D721Med (cell line): ENCODE results near the gene PHACTR1.

Source experiments
- DNase-seq: peaks from one replicate; pipeline ENCODE4 v3.0.0; 2011; ENCODE audit warnings: low spot score; ENCODE audit not compliant: insufficient read length
- FAIRE-seq: peaks from 2 replicates; lab custom pipeline; 2011; peaks lifted over from hg19 to GRCh38; lab: Jason Lieb, UNC
- TF ChIP-seq, protein P1 (sequence below): IDR thresholded peaks from 2 replicates; pipeline ENCODE4 v1.5.1; 2012; ENCODE audit warnings: mild to moderate bottlenecking, control low read depth; ENCODE audit not compliant: insufficient read depth; ENCODE audit errors: missing control alignments

Gene PHACTR1

DNA sequence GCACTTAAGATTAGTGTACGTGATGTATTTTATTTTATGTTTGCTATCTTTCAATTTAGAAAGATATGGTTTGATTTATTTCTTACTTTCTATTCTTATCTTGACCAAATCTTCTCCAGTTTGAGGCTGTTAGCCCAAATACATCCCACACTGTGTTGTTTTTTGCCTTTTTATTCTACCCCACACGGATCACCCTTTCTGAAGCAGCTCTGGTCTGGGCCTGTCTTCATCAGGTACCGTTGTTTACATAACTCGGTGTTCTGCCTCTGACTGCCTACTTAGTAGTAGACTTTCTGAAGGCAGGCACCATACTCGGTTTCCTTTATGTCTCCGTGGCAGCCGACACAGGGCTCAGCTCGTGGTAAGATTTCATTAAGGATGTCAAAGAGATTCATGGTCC, 95.0 kb downstream of the PHACTR1 start:
- TF ChIP-seq, protein P1, sequence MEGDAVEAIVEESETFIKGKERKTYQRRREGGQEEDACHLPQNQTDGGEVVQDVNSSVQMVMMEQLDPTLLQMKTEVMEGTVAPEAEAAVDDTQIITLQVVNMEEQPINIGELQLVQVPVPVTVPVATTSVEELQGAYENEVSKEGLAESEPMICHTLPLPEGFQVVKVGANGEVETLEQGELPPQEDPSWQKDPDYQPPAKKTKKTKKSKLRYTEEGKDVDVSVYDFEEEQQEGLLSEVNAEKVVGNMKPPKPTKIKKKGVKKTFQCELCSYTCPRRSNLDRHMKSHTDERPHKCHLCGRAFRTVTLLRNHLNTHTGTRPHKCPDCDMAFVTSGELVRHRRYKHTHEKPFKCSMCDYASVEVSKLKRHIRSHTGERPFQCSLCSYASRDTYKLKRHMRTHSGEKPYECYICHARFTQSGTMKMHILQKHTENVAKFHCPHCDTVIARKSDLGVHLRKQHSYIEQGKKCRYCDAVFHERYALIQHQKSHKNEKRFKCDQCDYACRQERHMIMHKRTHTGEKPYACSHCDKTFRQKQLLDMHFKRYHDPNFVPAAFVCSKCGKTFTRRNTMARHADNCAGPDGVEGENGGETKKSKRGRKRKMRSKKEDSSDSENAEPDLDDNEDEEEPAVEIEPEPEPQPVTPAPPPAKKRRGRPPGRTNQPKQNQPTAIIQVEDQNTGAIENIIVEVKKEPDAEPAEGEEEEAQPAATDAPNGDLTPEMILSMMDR, result no peak

DNA sequence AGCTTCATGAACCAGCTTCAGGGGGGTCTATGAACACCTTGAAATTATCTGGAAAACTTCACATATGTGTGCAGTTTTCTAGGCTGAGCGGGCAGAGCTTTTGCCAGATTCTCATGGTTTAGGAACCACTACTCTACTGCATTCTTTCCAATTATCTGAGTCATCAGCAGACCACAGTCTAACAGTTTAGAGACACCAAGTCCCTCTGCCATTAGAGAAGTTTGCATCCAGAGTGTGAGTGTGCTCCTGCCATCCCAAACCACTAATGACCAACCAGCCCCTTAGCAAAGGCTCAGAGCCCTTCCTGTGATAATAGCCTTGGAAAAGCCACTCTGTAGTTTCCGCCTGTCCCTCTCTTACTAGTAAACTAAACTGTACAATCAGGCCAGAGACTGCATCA, 96.8 kb downstream of the PHACTR1 start:
- DNase-seq (no peak), FAIRE-seq (no peak)
- TF ChIP-seq, protein P1, result no peak

More for the DNA sequence above, 95.0 kb downstream of the PHACTR1 start:
- FAIRE-seq (no peak), DNase-seq (no peak)

DNA sequence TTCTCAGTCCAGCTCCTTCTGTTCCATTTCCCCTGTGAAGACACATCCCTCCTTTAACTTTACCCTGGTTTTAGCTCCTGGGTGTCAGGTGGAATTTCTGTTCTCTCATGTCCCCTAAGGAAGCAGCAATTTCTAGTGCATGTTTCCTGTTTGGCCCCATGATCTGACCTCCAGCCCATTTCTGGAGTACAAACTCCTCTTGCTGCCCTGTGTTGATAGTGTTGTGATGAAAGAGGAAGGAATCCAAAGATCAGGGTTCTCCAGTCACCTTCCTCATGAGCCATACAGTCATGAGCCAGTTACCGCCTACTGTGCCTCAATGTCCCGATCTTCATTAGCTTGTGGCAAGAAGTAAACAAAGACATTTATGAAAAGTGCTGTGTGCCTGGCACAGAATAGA, 97.4 kb downstream of the PHACTR1 start:
- no peak for DNase-seq

DNA sequence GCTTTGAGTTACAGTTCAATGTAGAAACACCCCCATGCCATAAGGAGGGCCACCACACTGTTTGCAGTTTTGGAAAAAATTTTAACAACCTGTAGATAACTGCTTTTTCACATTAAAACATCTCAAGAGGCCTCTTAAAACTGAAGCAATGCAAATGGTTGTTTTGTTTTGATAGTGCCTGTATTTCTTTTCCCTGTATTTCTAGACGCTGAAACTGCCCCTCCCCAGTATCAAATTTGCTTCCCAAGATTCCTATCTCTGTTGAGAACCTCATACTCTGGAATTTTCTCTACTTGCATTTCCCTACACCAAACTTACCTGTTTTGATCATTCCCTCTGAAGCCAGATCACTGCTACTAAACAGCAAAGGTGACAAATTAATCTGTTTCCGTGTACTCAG, 98.5 kb downstream of the PHACTR1 start:
- TF ChIP-seq, protein P1, result no peak
- no peak for DNase-seq
- FAIRE-seq, result no peak

More for the DNA sequence above, 97.4 kb downstream of the PHACTR1 start:
- FAIRE-seq, result no peak
- TF ChIP-seq, protein P1, result no peak

DNA sequence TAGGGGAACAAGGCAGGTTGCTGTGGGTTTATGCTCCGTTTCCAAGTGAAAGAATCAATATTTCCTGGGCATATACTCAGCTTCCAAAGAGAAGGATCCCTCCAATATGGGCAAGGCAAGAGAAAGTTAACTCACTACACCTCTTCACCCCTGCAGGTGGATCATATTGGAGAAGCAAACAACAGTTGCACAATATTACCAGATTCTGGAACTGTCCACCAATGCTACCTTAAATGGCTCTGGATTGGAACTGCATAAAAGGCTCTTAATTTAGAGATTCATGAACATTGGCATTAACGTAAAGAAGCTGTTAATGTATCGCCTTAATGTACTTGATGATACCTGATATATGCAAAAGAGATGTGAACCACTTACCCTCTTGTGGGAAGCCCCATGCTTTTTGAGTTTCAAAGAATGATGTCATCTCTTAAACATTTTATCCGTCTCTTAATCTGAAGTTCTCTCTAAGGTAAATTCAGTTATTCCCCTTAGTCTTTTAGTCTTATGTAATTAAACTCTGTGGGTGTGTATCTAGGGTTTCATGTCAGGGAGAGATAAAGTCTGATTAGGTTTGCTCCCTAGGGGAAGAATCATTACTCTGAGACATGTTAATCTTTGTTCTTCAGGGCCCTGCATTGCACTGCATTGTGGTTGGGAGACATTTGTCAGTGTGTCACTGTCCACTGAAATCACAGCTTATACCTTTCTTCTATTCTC, 99.5 kb downstream of the PHACTR1 start:
- TF ChIP-seq, protein P1, result no peak
- no peak for DNase-seq
- peak; percentile 35 for FAIRE-seq

DNA sequence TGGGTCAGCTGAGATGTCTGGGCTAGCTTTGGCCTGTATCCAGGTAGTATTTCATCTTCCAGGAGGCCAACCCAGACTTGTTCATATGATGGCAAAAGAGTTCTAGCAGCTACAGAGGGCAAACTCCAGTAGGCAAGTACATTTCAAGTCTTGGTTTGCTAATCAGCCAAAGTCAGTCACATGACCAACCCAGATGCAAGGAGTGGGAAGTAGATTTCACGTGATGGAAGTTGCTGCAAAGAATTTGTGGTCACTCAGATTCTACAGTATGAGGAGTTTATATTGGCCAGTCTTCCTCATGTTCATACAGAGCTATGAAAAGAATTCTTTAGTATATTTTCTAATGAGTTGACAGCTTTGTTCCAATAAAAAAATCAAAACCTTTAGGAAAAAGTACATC, 101.8 kb downstream of the PHACTR1 start:
- TF ChIP-seq, protein P1, result no peak
- FAIRE-seq (no peak), DNase-seq (no peak)

DNA sequence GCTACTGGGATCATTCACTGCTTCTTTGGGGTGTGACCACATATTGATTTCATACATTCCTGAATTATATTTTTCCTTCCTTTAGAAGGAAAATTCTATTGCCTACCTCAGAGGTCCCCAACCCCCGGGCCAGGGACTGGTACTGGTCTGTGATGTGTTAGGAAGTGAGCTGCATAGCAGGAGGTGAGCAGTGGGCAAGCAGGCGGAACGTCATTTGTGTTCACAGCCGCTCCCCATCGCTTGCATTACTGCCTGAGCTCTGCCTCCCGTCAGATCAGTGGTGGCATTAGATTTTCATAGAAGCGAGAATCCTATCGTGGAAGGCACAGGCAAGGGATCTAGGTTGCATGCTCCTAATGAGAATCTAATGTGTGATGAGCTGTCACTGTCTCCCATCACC, 107.3 kb downstream of the PHACTR1 start:
- TF ChIP-seq, protein P1, result no peak
- no peak for FAIRE-seq

More for the DNA sequence above, 107.3 kb downstream of the PHACTR1 start:
- DNase-seq, result no peak
